Epithelial cell of esophagus (primary cell): ENCODE measurements around the gene SGCA.
A peak's percentile ranks its signal among the peaks of the same experiment; 100 is the strongest.

Source experiments
- DNase-seq: peaks from one replicate; pipeline ENCODE4 v3.0.0; 2010; ENCODE audit warnings: low read depth
- H3K4me3 ChIP-seq: 2 replicates; pipeline ENCODE4 v1.5.1; 2011; ENCODE audit warnings: mild to moderate bottlenecking, low read length, control low read depth
- CTCF ChIP-seq: IDR thresholded peaks from 2 replicates; pipeline ENCODE4 v1.5.1; 2011; ENCODE audit warnings: low read depth, mild to moderate bottlenecking, low read length, control low read depth, inconsistent platforms; ENCODE audit not compliant: insufficient read depth; ENCODE audit errors: missing control alignments

The SGCA gene

GRCh38 chr17:50141745-50142110 is 24.1 kb upstream of the SGCA start:
- H3K4me3 ChIP-seq, result no peak overlapping the region
- DNase-seq, result no peak
- no peak for TF ChIP-seq CTCF

- no peak for DNase-seq
- no peak overlapping the region for H3K4me3 ChIP-seq
- no peak for TF ChIP-seq CTCF
Measured at GRCh38 chr17:50143461-50144176, 22.2 kb upstream of the SGCA start.

- H3K4me3 ChIP-seq, result no peak overlapping the region
- DNase-seq, result no peak
- no peak for TF ChIP-seq CTCF
Measured at GRCh38 chr17:50144355-50144754, 21.4 kb upstream of the SGCA start.

GRCh38 chr17:50144845-50145531 is 20.8 kb upstream of the SGCA start:
- DNase-seq, result peak; percentile 40
- no peak for TF ChIP-seq CTCF
- H3K4me3 ChIP-seq, result no peak overlapping the region

- no peak for TF ChIP-seq CTCF
- DNase-seq, result no peak
- no peak overlapping the region for H3K4me3 ChIP-seq
Measured at GRCh38 chr17:50145532-50146229, 20.1 kb upstream of the SGCA start.

GRCh38 chr17:50146230-50146926 is 19.4 kb upstream of the SGCA start:
- no peak for DNase-seq
- H3K4me3 ChIP-seq, result no peak overlapping the region
- peak; percentile 31 for TF ChIP-seq CTCF
